CD8-positive, alpha-beta memory T cell (primary cell): ENCODE results near the gene RAP1B. TPM values are rescaled to one million over a fixed set of nuclear protein-coding genes. Genes with fewer than 3 reads are reported as not detected.
A peak's percentile ranks its signal among the peaks of the same experiment; 100 is the strongest.

Experiments used
- CTCF ChIA-PET: fragments of 350-600 bp; sonication (Branson Sonifier 250); formaldehyde crosslinking; loops from one replicate; lab custom pipeline; 2021; ENCODE audit warnings: antibody characterized with exemption; lab: Charles Lee
- POLR2A ChIA-PET: fragments of 350-600 bp; sonication (Branson Sonifier 250); formaldehyde crosslinking; loops from one replicate; lab custom pipeline; 2021; ENCODE audit warnings: antibody characterized with exemption; lab: Charles Lee
- DNase-seq, 5 donors: peaks; one replicate each; pipeline versions ENCODE4 v3.0.0 to v3.0.0-alpha.2; 2020 to 2022; ENCODE audit warnings: mixed read lengths in 1 of 5
- H3K27ac ChIP-seq: one replicate; pipeline ENCODE4 v1.7.0; 2013; ENCODE audit warnings: low read depth, mild to moderate bottlenecking, low read length, moderate library complexity
- H3K27me3 ChIP-seq: 2 replicates; pipeline ENCODE4 v1.7.0; 2013; ENCODE audit warnings: low read length, mild to moderate bottlenecking; ENCODE audit not compliant: insufficient read depth, poor library complexity, severe bottlenecking
- H3K36me3 ChIP-seq: 2 replicates; pipeline ENCODE4 v1.7.0; 2013; ENCODE audit warnings: mild to moderate bottlenecking, low read length, moderate library complexity; ENCODE audit not compliant: insufficient read depth
- H3K4me1 ChIP-seq: 2 replicates; pipeline ENCODE4 v1.7.0; 2013; ENCODE audit warnings: mild to moderate bottlenecking, low read length, moderate library complexity; ENCODE audit not compliant: insufficient read depth
- H3K4me3 ChIP-seq: 2 replicates; pipeline ENCODE4 v1.7.0; 2013; ENCODE audit warnings: mild to moderate bottlenecking, low read length
- H3K9me3 ChIP-seq: 2 replicates; pipeline ENCODE4 v1.7.0; 2013; ENCODE audit warnings: mild to moderate bottlenecking, low read length
- H3K27ac Mint-ChIP-seq, 8 donors: one replicate each; pipeline ENCODE4 v1.8.0; 2020 to 2021; ENCODE audit warnings: mixed read lengths in 8 of 8, mild to moderate bottlenecking in 6 of 8, inconsistent platforms in 3 of 8, moderate library complexity in 3 of 8
- H3K27me3 Mint-ChIP-seq, 2 donors: one replicate each; pipeline ENCODE4 v1.8.0; 2020 to 2021; ENCODE audit warnings: mixed read lengths in 2 of 2, mild to moderate bottlenecking in 1 of 2, moderate library complexity in 1 of 2
- H3K36me3 Mint-ChIP-seq, 3 donors: one replicate each; pipeline ENCODE4 v1.8.0; 2020 to 2021; ENCODE audit warnings: mixed read lengths in 3 of 3, inconsistent platforms in 1 of 3, mild to moderate bottlenecking in 1 of 3
- H3K4me1 Mint-ChIP-seq, 3 donors: one replicate each; pipeline ENCODE4 v1.8.0; 2020 to 2021; ENCODE audit warnings: mixed read lengths in 3 of 3, inconsistent platforms in 1 of 3, mild to moderate bottlenecking in 1 of 3
- H3K4me3 Mint-ChIP-seq, 7 donors: one replicate each; pipeline ENCODE4 v1.8.0; 2020 to 2021; ENCODE audit warnings: mixed read lengths in 7 of 7, mild to moderate bottlenecking in 6 of 7, moderate library complexity in 4 of 7, inconsistent platforms in 2 of 7
- H3K9me3 Mint-ChIP-seq, 5 donors: one replicate each; pipeline ENCODE4 v1.8.0; 2020 to 2022; ENCODE audit warnings: mixed read lengths in 5 of 5, mild to moderate bottlenecking in 3 of 5, moderate library complexity in 2 of 5, inconsistent platforms in 1 of 5
- polyA plus RNA-seq: library from polyadenylated mRNA; unstranded; fragments of 300-500 nt; fragmentation: Illumina TruSeq; gene quantifications from one replicate; pipeline ENCODE4 v1.2.3, GENCODE V29; 2021
- total RNA-seq, 2 experiments: library from RNA; stranded (reverse); gene quantifications; one replicate each; pipeline ENCODE4 v1.2.3, GENCODE V29; 2021

Gene RAP1B
- total and polyA plus RNA-seq, 3 experiments from 2014 or later, result 271 to 589 (median 281) TPM

- H3K27me3 ChIP-seq, result no peaks in the 10 kb centered on the region
- H3K36me3 ChIP-seq, result no peaks in the 10 kb centered on the region
- no peaks in the 10 kb centered on the region for H3K9me3 ChIP-seq
- Mint-ChIP-seq H3K4me1 (peaks cover 75 to 94% (median 91%) of the 10 kb centered on the region in 3 donors), H3K27me3 (peaks cover 0 to 1% of the 10 kb centered on the region in 2 donors), H3K9me3 (no peaks in the 10 kb centered on the region), H3K27ac (peak overlapping the region in 7 of 8 donors; percentile 33 to 68 (median 59)), H3K36me3 (peaks cover 6 to 61% (median 8%) of the 10 kb centered on the region in 3 donors), H3K4me3 (peak overlapping the region; percentile 36 to 78 (median 61))
- no peak overlapping the region for H3K4me3 ChIP-seq
- H3K27ac ChIP-seq, result no peak overlapping the region
- ChIA-PET POLR2A (interaction anchor here (0.6 kb wide), 1 partner anchor 22 kb away, joined by 3 read pairs; no protein-coding TSS in a partner anchor), CTCF (interaction anchor here (0.7 to 1.6 kb wide), 8 partner anchors 9 to 258 kb away, joined by 3 to 4 read pairs (median 3); no protein-coding TSS in a partner anchor)
- DNase-seq, result no peak
- peaks cover 74% of the 10 kb centered on the region for H3K4me1 ChIP-seq
These were observed 6.6 kb downstream of the RAP1B start for GRCh38 chr12:68617160-68617926.

GRCh38 chr12:68619541-68619940 is 8.8 kb downstream of the RAP1B start:
- no peak for DNase-seq
- Histone ChIP-seq H3K36me3 (no peaks in the 10 kb centered on the region), H3K4me1 (peaks cover 84% of the 10 kb centered on the region), H3K9me3 (no peaks in the 10 kb centered on the region), H3K27me3 (no peaks in the 10 kb centered on the region), H3K27ac (no peak overlapping the region), H3K4me3 (no peak overlapping the region)
- peaks cover 83 to 95% (median 92%) of the 10 kb centered on the region in 3 donors for H3K4me1 Mint-ChIP-seq
- no peaks in the 10 kb centered on the region for H3K9me3 Mint-ChIP-seq
- H3K36me3 Mint-ChIP-seq, result peaks cover 4 to 54% (median 6%) of the 10 kb centered on the region in 3 donors
- H3K27me3 Mint-ChIP-seq, result peaks cover 0 to 1% of the 10 kb centered on the region in 2 donors
- POLR2A ChIA-PET, result no interaction called here
- H3K4me3 Mint-ChIP-seq, result peak overlapping the region; percentile 14 to 66 (median 60)
- peak overlapping the region in 7 of 8 donors; percentile 21 to 70 (median 46) for H3K27ac Mint-ChIP-seq
- CTCF ChIA-PET, result interaction anchor here (0.5 kb wide), 1 partner anchor 58 kb away, joined by 3 read pairs; no protein-coding TSS in a partner anchor

GRCh38 chr12:68620519-68621471 is 10.1 kb downstream of the RAP1B start:
- Histone ChIP-seq H3K27ac (no peak overlapping the region), H3K4me1 (peaks cover 83% of the 10 kb centered on the region), H3K27me3 (no peaks in the 10 kb centered on the region), H3K36me3 (no peaks in the 10 kb centered on the region), H3K9me3 (no peaks in the 10 kb centered on the region), H3K4me3 (peak overlapping the region; percentile 0)
- ChIA-PET CTCF (interaction anchor here (1.5 to 1.6 kb wide), 2 partner anchors 32 to 262 kb away, joined by 3 to 5 read pairs; no protein-coding TSS in a partner anchor), POLR2A (interaction anchor here (0.8 kb wide), 1 partner anchor 152 kb away, joined by 3 read pairs; no protein-coding TSS in a partner anchor)
- peaks cover 81 to 93% (median 92%) of the 10 kb centered on the region in 3 donors for H3K4me1 Mint-ChIP-seq
- H3K36me3 Mint-ChIP-seq, result peaks cover 5 to 55% (median 8%) of the 10 kb centered on the region in 3 donors
- no peaks in the 10 kb centered on the region for H3K9me3 Mint-ChIP-seq
- H3K4me3 Mint-ChIP-seq, result peak overlapping the region; percentile 35 to 77 (median 64)
- peak overlapping the region; percentile 6 to 95 (median 36) for H3K27ac Mint-ChIP-seq
- peaks cover 0 to 1% of the 10 kb centered on the region in 2 donors for H3K27me3 Mint-ChIP-seq
- no peak for DNase-seq

GRCh38 chr12:68621472-68622081 is 10.9 kb downstream of the RAP1B start:
- H3K9me3 ChIP-seq, result no peaks in the 10 kb centered on the region
- H3K27ac ChIP-seq, result no peak overlapping the region
- no peaks in the 10 kb centered on the region for H3K36me3 ChIP-seq
- Mint-ChIP-seq H3K36me3 (peaks cover 9 to 62% (median 13%) of the 10 kb centered on the region in 3 donors), H3K27me3 (peaks cover 0 to 1% of the 10 kb centered on the region in 2 donors), H3K4me3 (peak overlapping the region; percentile 0 to 67 (median 57)), H3K9me3 (no peaks in the 10 kb centered on the region), H3K27ac (peak overlapping the region in 7 of 8 donors; percentile 6 to 95 (median 20)), H3K4me1 (peaks cover 86 to 97% (median 95%) of the 10 kb centered on the region in 3 donors)
- DNase-seq, result no peak
- peak overlapping the region; percentile 0 for H3K4me3 ChIP-seq
- POLR2A ChIA-PET, result interaction anchor here (0.8 kb wide), 1 partner anchor 151 kb away, joined by 3 read pairs; no protein-coding TSS in a partner anchor
- CTCF ChIA-PET, result interaction anchor here (1.5 to 1.6 kb wide), 2 partner anchors 31 to 263 kb away, joined by 3 to 5 read pairs; no protein-coding TSS in a partner anchor
- H3K27me3 ChIP-seq, result no peaks in the 10 kb centered on the region
- H3K4me1 ChIP-seq, result peaks cover 79% of the 10 kb centered on the region

GRCh38 chr12:68622250-68622649 is 11.6 kb downstream of the RAP1B start:
- ChIA-PET POLR2A (no interaction called here), CTCF (interaction anchor here (1.5 to 1.6 kb wide), 2 partner anchors 30 to 264 kb away, joined by 3 to 5 read pairs; no protein-coding TSS in a partner anchor)
- Mint-ChIP-seq H3K4me1 (peaks cover 87 to 97% (median 95%) of the 10 kb centered on the region in 3 donors), H3K27me3 (peaks cover 0 to 1% of the 10 kb centered on the region in 2 donors), H3K27ac (peak overlapping the region in 7 of 8 donors; percentile 19 to 78 (median 65)), H3K4me3 (peak overlapping the region; percentile 3 to 67 (median 35)), H3K36me3 (peaks cover 15 to 67% (median 20%) of the 10 kb centered on the region in 3 donors), H3K9me3 (no peaks in the 10 kb centered on the region)
- Histone ChIP-seq H3K36me3 (peaks cover 4% of the 10 kb centered on the region), H3K27me3 (no peaks in the 10 kb centered on the region), H3K4me1 (peaks cover 73% of the 10 kb centered on the region), H3K4me3 (no peak overlapping the region), H3K27ac (no peak overlapping the region), H3K9me3 (no peaks in the 10 kb centered on the region)
- no peak for DNase-seq

GRCh38 chr12:68623059-68623458 is 12.4 kb downstream of the RAP1B start:
- Mint-ChIP-seq H3K27me3 (peaks cover 0 to 1% of the 10 kb centered on the region in 2 donors), H3K4me1 (peaks cover 83 to 97% (median 97%) of the 10 kb centered on the region in 3 donors), H3K4me3 (peak overlapping the region; percentile 7 to 67 (median 45)), H3K36me3 (peaks cover 17 to 68% (median 28%) of the 10 kb centered on the region in 3 donors), H3K9me3 (peaks cover 0 to 4% (median 3%) of the 10 kb centered on the region in 5 donors), H3K27ac (peak overlapping the region; percentile 39 to 78 (median 64))
- Histone ChIP-seq H3K36me3 (peaks cover 10% of the 10 kb centered on the region), H3K27me3 (no peaks in the 10 kb centered on the region), H3K27ac (no peak overlapping the region), H3K4me1 (peaks cover 68% of the 10 kb centered on the region), H3K4me3 (no peak overlapping the region), H3K9me3 (no peaks in the 10 kb centered on the region)
- CTCF ChIA-PET, result interaction anchor here (1.6 kb wide), 1 partner anchor 265 kb away, joined by 5 read pairs; no protein-coding TSS in a partner anchor
- DNase-seq, result no peak
- POLR2A ChIA-PET, result interaction anchor here (0.7 kb wide), 1 partner anchor 154 kb away, joined by 6 read pairs; no protein-coding TSS in a partner anchor
